Measurements from ENCODE around the gene DNMT1.

Gene DNMT1

DNA sequence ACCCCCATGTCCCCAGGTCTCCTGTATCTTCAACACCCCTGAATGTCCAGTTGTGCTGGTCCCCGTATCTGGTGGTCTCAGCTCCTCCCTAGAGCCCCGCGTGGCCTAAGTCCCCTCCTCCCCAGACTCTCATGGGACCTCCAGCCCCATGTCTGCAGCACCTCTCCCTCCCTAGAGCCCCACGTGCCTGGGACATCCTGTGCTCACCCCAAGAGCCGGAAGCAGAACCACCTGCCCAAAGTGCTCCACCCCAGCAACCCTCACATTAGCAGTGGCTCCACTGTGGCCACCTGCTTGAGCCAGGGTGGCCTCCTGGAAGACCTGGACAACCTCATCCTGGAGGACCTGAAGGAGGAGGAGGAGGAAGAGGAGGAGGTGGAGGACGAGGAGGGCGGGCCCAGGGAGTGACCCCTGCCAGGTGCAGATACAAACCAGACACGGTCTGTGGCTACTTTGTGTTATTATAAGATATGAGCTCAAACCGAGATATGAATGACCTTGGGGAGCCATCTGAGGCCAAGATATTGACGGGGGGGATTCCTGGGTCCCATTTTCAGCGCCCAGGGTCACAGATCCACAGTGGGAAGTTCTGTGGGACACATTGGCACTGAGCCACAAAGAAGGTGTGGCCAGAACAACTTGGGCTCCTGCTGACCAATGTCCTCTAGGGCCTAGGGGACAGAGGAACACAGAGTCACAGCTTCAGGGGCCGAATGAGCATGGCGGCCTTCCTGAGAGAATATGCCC is 102.7 kb downstream of the DNMT1 start:
- no peak for DNase-seq

- DNase-seq: no peak
Measured at GRCh38 chr19:10091370-10091687, 103.4 kb downstream of the DNMT1 start.

GRCh38 chr19:10089801-10090375 is 104.9 kb downstream of the DNMT1 start:
- no peak for DNase-seq

- DNase-seq: no peak
Measured at GRCh38 chr19:10088949-10089554, 105.7 kb downstream of the DNMT1 start.

DNA sequence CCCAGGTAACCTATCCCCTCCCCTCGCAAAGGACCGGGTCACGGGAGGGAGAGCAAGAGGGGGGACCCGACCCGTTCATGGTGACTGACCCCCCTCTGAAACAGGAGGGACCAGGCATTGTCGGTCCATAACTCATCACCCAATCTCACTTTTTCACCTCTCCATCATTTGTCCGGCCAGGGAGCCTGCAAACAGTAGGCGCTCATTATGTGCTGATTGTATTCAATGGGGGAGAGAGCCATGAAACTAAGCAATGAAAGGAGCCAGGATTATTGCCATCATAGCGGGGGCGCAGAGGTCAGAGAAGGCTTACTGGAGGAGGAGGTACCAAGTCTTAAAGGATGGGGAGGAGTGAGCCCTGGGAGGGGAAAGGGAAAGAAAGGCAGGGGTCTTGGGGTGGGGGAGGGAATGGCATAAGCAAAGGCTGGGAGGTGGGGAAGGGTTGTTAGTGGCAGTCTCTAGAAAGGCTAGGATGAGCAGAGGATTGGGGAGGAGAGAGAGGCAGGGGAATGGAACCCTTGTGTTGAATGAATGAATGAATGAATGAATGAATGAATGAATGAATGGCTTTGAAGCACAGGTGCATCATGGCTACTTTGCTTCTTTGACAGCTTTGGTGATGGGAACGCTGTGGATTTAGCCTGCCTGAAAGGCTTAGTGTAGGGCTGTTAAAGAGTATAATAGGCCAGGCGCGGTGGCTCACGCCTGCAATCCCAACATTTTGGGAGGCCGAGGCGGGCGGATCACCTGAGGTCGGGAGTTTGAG is 107.3 kb downstream of the DNMT1 start:
- no peak for DNase-seq

- DNase-seq: peak; percentile 53
Measured at GRCh38 chr19:10086591-10087192, 108.1 kb downstream of the DNMT1 start.

GRCh38 chr19:10085641-10086590 is 108.8 kb downstream of the DNMT1 start, which contains the start of gene SHFL:
SHFL (plus strand) TSS chr19:10086317; CDS start chr19:10086428, 111 bp downstream.
- DNase-seq: peak; percentile 80

GRCh38 chr19:10084803-10085202 is 110.0 kb downstream of the DNMT1 start:
- no peak for DNase-seq

GRCh38 chr19:10083911-10084310 is 110.8 kb downstream of the DNMT1 start:
- no peak for DNase-seq
